Stimulated activated CD4-positive, alpha-beta T cell treated with anti-CD3 and anti-CD28 coated beads, Interleukin-4, amount 100 ng/mL, for 48 hours (primary cell): Measurements from ENCODE around the gene NDUFB1.

Experiments
- DNase-seq, 2 donors: peaks; one replicate each; pipeline ENCODE4 v3.0.0-alpha.2; 2020; ENCODE audit warnings: low read depth in 2 of 2

NDUFB1 gene

GRCh38 chr14:92099802-92100201, 21.7 kb downstream of the NDUFB1 start:
- no peak for DNase-seq

GRCh38 chr14:92093320-92093719, 28.2 kb downstream of the NDUFB1 start:
- no peak for DNase-seq

GRCh38 chr14:92088494-92088893, 33.0 kb downstream of the NDUFB1 start:
- no peak for DNase-seq

- no peak for DNase-seq
These were observed 47.0 kb downstream of the NDUFB1 start for GRCh38 chr14:92074555-92074954.
